Measurements from ENCODE around the gene LPAR1.

DNA sequence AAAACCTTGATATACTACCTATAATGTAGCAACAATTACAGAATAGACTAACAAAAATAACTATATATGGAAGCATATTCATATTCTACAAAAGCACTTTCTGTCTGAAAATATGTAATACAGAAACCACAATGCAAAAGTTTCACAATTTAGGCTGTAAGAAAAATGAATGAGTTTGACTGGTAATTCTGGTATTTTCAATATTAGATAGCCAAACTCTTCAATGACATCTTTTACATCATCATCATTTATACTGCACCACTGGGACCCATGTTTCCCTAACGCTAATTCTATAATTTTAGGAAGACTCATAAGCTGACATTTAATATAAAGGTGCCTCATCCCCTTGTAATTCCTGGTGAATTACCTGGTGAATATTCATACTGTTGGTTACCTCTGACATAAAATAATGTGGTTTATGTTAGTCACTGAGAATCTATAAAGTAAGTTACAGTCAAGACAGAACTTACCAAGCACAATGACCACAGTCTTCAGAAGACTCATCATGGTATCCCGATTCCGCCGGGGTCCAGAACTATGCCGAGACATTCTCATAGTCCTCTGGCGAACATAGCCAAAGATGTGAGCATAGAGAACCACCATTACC is 97.2 kb downstream of the LPAR1 start:
- TF ChIP-seq, protein P1, sequence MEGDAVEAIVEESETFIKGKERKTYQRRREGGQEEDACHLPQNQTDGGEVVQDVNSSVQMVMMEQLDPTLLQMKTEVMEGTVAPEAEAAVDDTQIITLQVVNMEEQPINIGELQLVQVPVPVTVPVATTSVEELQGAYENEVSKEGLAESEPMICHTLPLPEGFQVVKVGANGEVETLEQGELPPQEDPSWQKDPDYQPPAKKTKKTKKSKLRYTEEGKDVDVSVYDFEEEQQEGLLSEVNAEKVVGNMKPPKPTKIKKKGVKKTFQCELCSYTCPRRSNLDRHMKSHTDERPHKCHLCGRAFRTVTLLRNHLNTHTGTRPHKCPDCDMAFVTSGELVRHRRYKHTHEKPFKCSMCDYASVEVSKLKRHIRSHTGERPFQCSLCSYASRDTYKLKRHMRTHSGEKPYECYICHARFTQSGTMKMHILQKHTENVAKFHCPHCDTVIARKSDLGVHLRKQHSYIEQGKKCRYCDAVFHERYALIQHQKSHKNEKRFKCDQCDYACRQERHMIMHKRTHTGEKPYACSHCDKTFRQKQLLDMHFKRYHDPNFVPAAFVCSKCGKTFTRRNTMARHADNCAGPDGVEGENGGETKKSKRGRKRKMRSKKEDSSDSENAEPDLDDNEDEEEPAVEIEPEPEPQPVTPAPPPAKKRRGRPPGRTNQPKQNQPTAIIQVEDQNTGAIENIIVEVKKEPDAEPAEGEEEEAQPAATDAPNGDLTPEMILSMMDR (IDR thresholded peaks at IDR 0.05; ENCODE audit: low read length): no peak
- TF ChIP-seq EZH2 (optimal IDR thresholded peaks at IDR 0.05; ENCODE audit: low read depth, low read length): no peak

Data from MM.1S (cell line).